Activated naive CD4-positive, alpha-beta T cell treated with anti-CD3 and anti-CD28 coated beads, Interleukin-2, amount 10 ng/mL, durations not matched to agents 7 days and 5 days (primary cell): ENCODE data around the gene LGR4.
A peak's percentile ranks its signal among the peaks of the same experiment; 100 is the strongest.

ENCODE experiments used
- CTCF ChIA-PET: fragments of 350-600 bp; sonication (Branson Sonifier 250); formaldehyde crosslinking; loops from one replicate; lab custom pipeline; 2021; ENCODE audit warnings: antibody characterized with exemption; lab: Charles Lee
- DNase-seq: peaks from one replicate; pipeline ENCODE4 v3.0.0-alpha.2; 2020
- H3K27ac Mint-ChIP-seq: one replicate; pipeline ENCODE4 v1.8.0; 2021; ENCODE audit warnings: mild to moderate bottlenecking, moderate library complexity, mixed read lengths
- H3K27me3 Mint-ChIP-seq: one replicate; pipeline ENCODE4 v1.8.0; 2021; ENCODE audit warnings: mild to moderate bottlenecking, mixed read lengths
- H3K36me3 Mint-ChIP-seq: one replicate; pipeline ENCODE4 v1.8.0; 2021; ENCODE audit warnings: mixed read lengths
- H3K4me1 Mint-ChIP-seq: one replicate; pipeline ENCODE4 v1.8.0; 2021; ENCODE audit warnings: mixed read lengths
- H3K4me3 Mint-ChIP-seq: one replicate; pipeline ENCODE4 v1.8.0; 2021; ENCODE audit warnings: mild to moderate bottlenecking, moderate library complexity, mixed read lengths
- H3K9me3 Mint-ChIP-seq: one replicate; pipeline ENCODE4 v1.8.0; 2021; ENCODE audit warnings: mixed read lengths

The LGR4 gene

GRCh38 chr11:27372164-27372563 is 100.4 kb downstream of the LGR4 start:
- CTCF ChIA-PET = no interaction called here
- no peaks in the 10 kb centered on the region for H3K4me1 Mint-ChIP-seq
- H3K27ac Mint-ChIP-seq = no peak overlapping the region
- no peak for DNase-seq
- H3K4me3 Mint-ChIP-seq = no peak overlapping the region
- no peaks in the 10 kb centered on the region for H3K9me3 Mint-ChIP-seq
- H3K36me3 Mint-ChIP-seq = no peaks in the 10 kb centered on the region
- no peaks in the 10 kb centered on the region for H3K27me3 Mint-ChIP-seq

- Mint-ChIP-seq H3K4me1 (no peaks in the 10 kb centered on the region), H3K27ac (no peak overlapping the region), H3K4me3 (no peak overlapping the region), H3K27me3 (no peaks in the 10 kb centered on the region), H3K9me3 (no peaks in the 10 kb centered on the region), H3K36me3 (no peaks in the 10 kb centered on the region)
- CTCF ChIA-PET = no interaction called here
- DNase-seq = no peak
These were observed 101.1 kb downstream of the LGR4 start for GRCh38 chr11:27371489-27371888.

- Mint-ChIP-seq H3K4me1 (no peaks in the 10 kb centered on the region), H3K27me3 (no peaks in the 10 kb centered on the region), H3K9me3 (no peaks in the 10 kb centered on the region), H3K4me3 (no peak overlapping the region), H3K36me3 (no peaks in the 10 kb centered on the region), H3K27ac (no peak overlapping the region)
- CTCF ChIA-PET = no interaction called here
- DNase-seq = no peak
These were observed 102.2 kb downstream of the LGR4 start for GRCh38 chr11:27370374-27370773.

- peaks cover 9% of the 10 kb centered on the region for H3K4me1 Mint-ChIP-seq
- no peaks in the 10 kb centered on the region for H3K36me3 Mint-ChIP-seq
- CTCF ChIA-PET = no interaction called here
- H3K9me3 Mint-ChIP-seq = no peaks in the 10 kb centered on the region
- H3K27me3 Mint-ChIP-seq = no peaks in the 10 kb centered on the region
- no peak overlapping the region for H3K27ac Mint-ChIP-seq
- no peak for DNase-seq
- H3K4me3 Mint-ChIP-seq = no peak overlapping the region
These were observed 104.7 kb downstream of the LGR4 start for GRCh38 chr11:27367881-27368280.

GRCh38 chr11:27363576-27364117 is 108.9 kb downstream of the LGR4 start:
- Mint-ChIP-seq H3K36me3 (no peaks in the 10 kb centered on the region), H3K4me1 (peaks cover 23% of the 10 kb centered on the region), H3K4me3 (peak overlapping the region; percentile 86), H3K27me3 (no peaks in the 10 kb centered on the region), H3K27ac (peak overlapping the region; percentile 63), H3K9me3 (no peaks in the 10 kb centered on the region)
- DNase-seq = no peak
- CTCF ChIA-PET = interaction anchor here (0.8 to 2.3 kb wide), 2 partner anchors 12 to 122 kb away, joined by 3 to 5 read pairs; no protein-coding TSS in a partner anchor

- H3K4me1 Mint-ChIP-seq = peaks cover 23% of the 10 kb centered on the region
- H3K27ac Mint-ChIP-seq = peak within 1 kb of the TSS; percentile 63
- H3K36me3 Mint-ChIP-seq = no peaks in the 10 kb centered on the region
- peak; percentile 93 for DNase-seq
- no peaks in the 10 kb centered on the region for H3K27me3 Mint-ChIP-seq
- CTCF ChIA-PET = interaction anchor here (2.3 kb wide), 1 partner anchor 123 kb away, joined by 5 read pairs; no protein-coding TSS in a partner anchor
- H3K9me3 Mint-ChIP-seq = no peaks in the 10 kb centered on the region
- peak within 1 kb of the TSS; percentile 86 for H3K4me3 Mint-ChIP-seq
These were observed 109.6 kb downstream of the LGR4 start, which contains the start of gene CCDC34 for GRCh38 chr11:27362749-27363575. CCDC34 (minus strand) TSS chr11:27363215; CDS start chr11:27363194, 21 bp downstream.

GRCh38 chr11:27361649-27362431 is 110.8 kb downstream of the LGR4 start:
- H3K4me1 Mint-ChIP-seq = peaks cover 23% of the 10 kb centered on the region
- peak overlapping the region; percentile 86 for H3K4me3 Mint-ChIP-seq
- H3K27ac Mint-ChIP-seq = no peak overlapping the region
- no peaks in the 10 kb centered on the region for H3K27me3 Mint-ChIP-seq
- DNase-seq = no peak
- H3K36me3 Mint-ChIP-seq = no peaks in the 10 kb centered on the region
- CTCF ChIA-PET = no interaction called here
- no peaks in the 10 kb centered on the region for H3K9me3 Mint-ChIP-seq

- no peak overlapping the region for H3K27ac Mint-ChIP-seq
- no peak overlapping the region for H3K4me3 Mint-ChIP-seq
- DNase-seq = no peak
- H3K36me3 Mint-ChIP-seq = no peaks in the 10 kb centered on the region
- no peaks in the 10 kb centered on the region for H3K27me3 Mint-ChIP-seq
- CTCF ChIA-PET = no interaction called here
- H3K4me1 Mint-ChIP-seq = peaks cover 16% of the 10 kb centered on the region
- H3K9me3 Mint-ChIP-seq = no peaks in the 10 kb centered on the region
These were observed 114.3 kb downstream of the LGR4 start for GRCh38 chr11:27358296-27358695.

GRCh38 chr11:27357250-27357649 is 115.3 kb downstream of the LGR4 start:
- H3K4me3 Mint-ChIP-seq = no peak overlapping the region
- no peak for DNase-seq
- H3K27me3 Mint-ChIP-seq = no peaks in the 10 kb centered on the region
- peaks cover 9% of the 10 kb centered on the region for H3K4me1 Mint-ChIP-seq
- H3K9me3 Mint-ChIP-seq = no peaks in the 10 kb centered on the region
- no peaks in the 10 kb centered on the region for H3K36me3 Mint-ChIP-seq
- CTCF ChIA-PET = no interaction called here
- H3K27ac Mint-ChIP-seq = no peak overlapping the region

GRCh38 chr11:27356624-27357222 is 115.9 kb downstream of the LGR4 start:
- Mint-ChIP-seq H3K4me3 (no peak overlapping the region), H3K27ac (no peak overlapping the region), H3K36me3 (peaks cover 2% of the 10 kb centered on the region), H3K27me3 (no peaks in the 10 kb centered on the region), H3K9me3 (no peaks in the 10 kb centered on the region), H3K4me1 (peaks cover 3% of the 10 kb centered on the region)
- DNase-seq = no peak
- CTCF ChIA-PET = no interaction called here

- no peaks in the 10 kb centered on the region for H3K27me3 Mint-ChIP-seq
- CTCF ChIA-PET = no interaction called here
These were observed 117.0 kb downstream of the LGR4 start for GRCh38 chr11:27355575-27356104.

GRCh38 chr11:27354359-27354965 is 118.1 kb downstream of the LGR4 start:
- DNase-seq = no peak
- CTCF ChIA-PET = no interaction called here
- Mint-ChIP-seq H3K4me3 (no peak overlapping the region), H3K36me3 (peaks cover 9% of the 10 kb centered on the region), H3K27ac (no peak overlapping the region), H3K27me3 (no peaks in the 10 kb centered on the region), H3K4me1 (no peaks in the 10 kb centered on the region), H3K9me3 (no peaks in the 10 kb centered on the region)

More at GRCh38 chr11:27355575-27356104, 117.0 kb downstream of the LGR4 start:
- Mint-ChIP-seq H3K36me3 (peaks cover 4% of the 10 kb centered on the region), H3K27ac (no peak overlapping the region), H3K4me1 (no peaks in the 10 kb centered on the region), H3K9me3 (no peaks in the 10 kb centered on the region), H3K4me3 (no peak overlapping the region)
- DNase-seq = no peak

- H3K27me3 Mint-ChIP-seq = no peaks in the 10 kb centered on the region
- no peaks in the 10 kb centered on the region for H3K9me3 Mint-ChIP-seq
- no peak overlapping the region for H3K4me3 Mint-ChIP-seq
- CTCF ChIA-PET = no interaction called here
- no peak overlapping the region for H3K27ac Mint-ChIP-seq
- H3K4me1 Mint-ChIP-seq = no peaks in the 10 kb centered on the region
- H3K36me3 Mint-ChIP-seq = peaks cover 9% of the 10 kb centered on the region
- DNase-seq = no peak
These were observed 118.8 kb downstream of the LGR4 start for GRCh38 chr11:27353593-27354358.
